Calu3 (cell line): ENCODE results near the gene FHIT. TPM values are rescaled to one million over a fixed set of nuclear protein-coding genes. Genes with fewer than 3 reads are reported as not detected.

Experiments used
- BruUV-seq: library from RNA; stranded (reverse); fragments of 400-500 nt; replicated peaks from 2 replicates; lab custom pipeline; 2021; lab: Mats Ljungman, UMichigan
- CTCF ChIA-PET: fragments of 300-600 bp; sonication (Branson Sonifier 250); formaldehyde crosslinking; loops from one replicate; lab custom pipeline; 2022; ENCODE audit warnings: antibody characterized with exemption; lab: Charles Lee
- DNase-seq: peaks from one replicate; pipeline ENCODE4 v3.0.0; 2022
- H3K27ac Mint-ChIP-seq: one replicate; pipeline ENCODE4 v1.8.0; 2022; ENCODE audit warnings: mixed read lengths; ENCODE audit not compliant: unreplicated experiment
- H3K27me3 Mint-ChIP-seq: one replicate; pipeline ENCODE4 v1.8.0; 2022; ENCODE audit warnings: mixed read lengths; ENCODE audit not compliant: unreplicated experiment
- H3K36me3 Mint-ChIP-seq: one replicate; pipeline ENCODE4 v1.8.0; 2022; ENCODE audit warnings: mild to moderate bottlenecking, moderate library complexity, mixed read lengths; ENCODE audit not compliant: insufficient read depth, unreplicated experiment
- H3K4me1 Mint-ChIP-seq: one replicate; pipeline ENCODE4 v1.8.0; 2022; ENCODE audit warnings: mild to moderate bottlenecking, low read depth, mixed read lengths; ENCODE audit not compliant: unreplicated experiment
- H3K4me3 Mint-ChIP-seq: one replicate; pipeline ENCODE4 v1.8.0; 2022; ENCODE audit warnings: mild to moderate bottlenecking, low read depth, moderate library complexity, mixed read lengths; ENCODE audit not compliant: unreplicated experiment
- H3K9me3 Mint-ChIP-seq: one replicate; pipeline ENCODE4 v1.8.0; 2022; ENCODE audit warnings: low read depth, mixed read lengths; ENCODE audit not compliant: unreplicated experiment
- CTCF ChIP-seq: fragments of 200-600 bp; IDR thresholded peaks from one replicate; pipeline ENCODE4 v1.8.0; 2022; ENCODE audit warnings: antibody characterized with exemption; ENCODE audit not compliant: unreplicated experiment
- intact Hi-C: fragments of 100-400 bp; cut with micrococcal nuclease; formaldehyde crosslinking; loops from one replicate; pipeline ENCODE4 v1.10.0; 2022; ENCODE audit not compliant: unreplicated experiment
- total RNA-seq: library from RNA; stranded (reverse); gene quantifications from 2 replicates; pipeline ENCODE4 v1.2.3, GENCODE V29; 2022

FHIT gene
- total RNA-seq, 1 experiment from 2014 or later, result 6.2 TPM

DNA sequence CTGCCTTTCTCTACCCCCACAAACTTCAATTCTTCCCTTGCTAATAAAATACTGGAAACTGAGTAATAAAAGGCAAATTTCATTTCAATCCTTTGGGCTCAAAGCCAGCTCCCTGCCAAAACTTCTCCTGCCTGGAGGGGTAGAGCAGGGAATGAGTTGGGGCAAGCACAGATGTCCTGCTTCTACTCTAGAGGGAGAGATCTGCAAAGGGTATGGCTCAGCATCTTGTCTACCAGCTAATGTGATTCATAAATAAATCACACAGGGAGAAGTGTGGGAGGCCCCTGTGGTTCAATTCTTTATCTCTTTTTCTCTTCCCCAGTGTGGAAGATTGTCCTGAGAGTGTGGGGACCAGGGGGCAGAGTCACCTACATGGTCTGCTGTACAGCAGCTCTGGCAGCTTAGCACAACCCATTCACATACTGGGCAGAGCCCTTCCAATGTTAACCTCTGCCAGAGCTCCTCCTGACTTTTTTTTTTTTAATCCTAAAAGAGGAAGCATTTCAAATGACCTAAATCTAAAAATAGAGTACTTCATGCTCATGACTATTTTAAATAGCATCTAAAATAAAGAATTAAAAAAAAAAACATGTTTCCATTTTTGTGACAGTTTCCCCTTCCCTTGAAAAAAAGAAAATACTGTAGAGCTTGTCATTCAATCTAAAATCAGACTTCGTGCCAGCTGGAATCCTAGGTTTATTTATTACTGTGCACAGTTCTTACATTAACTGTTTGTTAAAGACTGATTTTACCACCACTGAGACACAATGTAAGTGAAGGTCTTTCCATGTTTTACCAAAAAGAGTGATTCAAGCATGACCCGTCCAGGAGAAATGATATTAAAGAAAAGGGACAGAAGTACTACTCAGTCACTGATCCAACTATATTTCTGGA lies 1117.7 kb downstream of the FHIT start:
- no peak overlapping the region for H3K27ac Mint-ChIP-seq
- H3K9me3 Mint-ChIP-seq, result peaks cover 4% of the 10 kb centered on the region
- BruUV-seq, result no TSS peak
- CTCF ChIA-PET, result interaction anchor here (0.7 kb wide), 1 partner anchor 882 kb away, joined by 7 read pairs; no protein-coding TSS in a partner anchor
- no peaks in the 10 kb centered on the region for H3K4me1 Mint-ChIP-seq
- no peaks in the 10 kb centered on the region for H3K36me3 Mint-ChIP-seq
- no peaks in the 10 kb centered on the region for H3K27me3 Mint-ChIP-seq
- H3K4me3 Mint-ChIP-seq, result no peak overlapping the region
- no peak for DNase-seq
- no peak for TF ChIP-seq CTCF
- intact Hi-C loops, result no loop called here

DNA sequence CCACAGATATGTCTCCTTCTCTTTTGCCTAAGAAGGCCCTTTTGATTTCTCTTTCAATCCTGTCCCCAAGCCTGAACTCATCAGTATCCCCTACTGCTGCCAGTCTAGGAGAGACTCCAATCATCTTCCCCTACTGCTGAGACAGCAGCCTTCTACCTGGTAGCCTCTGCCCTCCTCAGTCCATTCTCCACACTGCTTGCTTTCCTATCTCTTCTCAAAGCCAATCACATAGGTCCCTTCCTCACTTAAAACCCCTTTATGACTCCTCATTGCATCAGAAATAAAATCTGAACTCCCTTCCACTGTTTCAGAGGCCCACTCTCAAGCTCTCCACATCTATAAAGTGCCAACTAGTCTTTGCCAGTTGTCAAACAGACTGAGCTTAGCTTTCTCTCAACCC lies 1119.6 kb downstream of the FHIT start:
- Mint-ChIP-seq H3K9me3 (peaks cover 4% of the 10 kb centered on the region), H3K4me3 (no peak overlapping the region), H3K4me1 (no peaks in the 10 kb centered on the region), H3K27me3 (no peaks in the 10 kb centered on the region), H3K27ac (no peak overlapping the region), H3K36me3 (no peaks in the 10 kb centered on the region)
- no peak for TF ChIP-seq CTCF
- BruUV-seq, result no TSS peak
- DNase-seq, result no peak
- CTCF ChIA-PET, result no interaction called here
- intact Hi-C loops, result no loop called here

- Mint-ChIP-seq H3K36me3 (no peaks in the 10 kb centered on the region), H3K27me3 (no peaks in the 10 kb centered on the region), H3K4me1 (no peaks in the 10 kb centered on the region), H3K27ac (no peak overlapping the region), H3K4me3 (no peak overlapping the region), H3K9me3 (peaks cover 2% of the 10 kb centered on the region)
- DNase-seq, result no peak
- BruUV-seq, result no TSS peak
- CTCF ChIA-PET, result no interaction called here
- no peak for TF ChIP-seq CTCF
- intact Hi-C loops, result no loop called here
Measured at GRCh38 chr3:60126511-60127304, 1124.5 kb downstream of the FHIT start.

DNA sequence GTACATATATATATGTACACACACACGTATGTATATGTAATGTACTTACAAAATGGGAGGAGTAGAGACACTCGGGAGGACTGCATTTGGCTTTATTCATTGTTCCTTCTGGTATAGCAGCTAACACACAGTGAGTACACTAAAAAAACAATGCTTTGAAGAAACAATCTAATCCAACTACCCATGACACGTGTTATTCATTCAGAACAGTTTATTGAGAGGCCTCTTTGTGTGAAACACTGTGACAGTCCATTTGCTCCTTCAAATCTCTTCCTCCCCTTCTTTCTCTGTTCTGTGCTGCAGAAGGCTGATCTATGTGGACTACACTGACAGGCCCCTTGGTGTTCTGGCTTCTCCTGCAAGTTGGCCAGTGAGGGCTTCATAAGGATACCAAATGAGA lies 1125.6 kb downstream of the FHIT start:
- intact Hi-C loops, result no loop called here
- BruUV-seq, result no TSS peak
- Mint-ChIP-seq H3K27me3 (no peaks in the 10 kb centered on the region), H3K4me3 (no peak overlapping the region), H3K4me1 (no peaks in the 10 kb centered on the region), H3K36me3 (no peaks in the 10 kb centered on the region), H3K27ac (no peak overlapping the region), H3K9me3 (no peaks in the 10 kb centered on the region)
- no peak for DNase-seq
- CTCF ChIA-PET, result no interaction called here
- no peak for TF ChIP-seq CTCF
